ENCODE measurements around the gene CCM2. TPM values are rescaled to one million over a fixed set of nuclear protein-coding genes. Genes with fewer than 3 reads are reported as not detected.

The CCM2 gene
- total RNA-seq, 3 donors from 2014 or later, result 33.4 to 43.8 (median 35.8) TPM

DNA sequence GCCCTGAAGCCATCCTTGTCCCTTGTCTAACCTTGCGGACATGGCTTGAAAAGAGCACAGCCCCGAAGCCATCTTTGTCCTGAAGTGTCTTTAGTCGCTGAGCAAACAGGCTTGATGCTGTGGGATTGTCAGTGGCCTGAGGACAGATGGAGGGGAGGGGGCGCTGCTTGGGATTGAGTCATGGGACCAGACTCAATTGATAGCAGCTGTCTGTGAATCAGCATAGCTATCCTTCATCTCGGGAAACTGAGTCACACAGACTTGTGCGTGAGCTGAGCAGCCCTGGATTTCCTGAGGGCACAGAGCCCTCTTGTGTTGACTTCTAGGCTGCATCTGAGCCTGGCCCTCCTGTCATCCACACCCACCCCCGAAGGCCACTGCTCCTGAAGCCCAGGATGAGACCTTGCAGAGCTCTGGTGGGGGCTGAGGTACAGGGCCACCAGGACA is 35.6 kb upstream of the CCM2 start:
- Histone ChIP-seq H3K9me3 (no peaks in the 10 kb centered on the region), H3K4me3 (no peak overlapping the region), H3K4me1 (ENCODE audit: low read depth) (peaks cover 12% of the 10 kb centered on the region), H3K36me3 (ENCODE audit: low read depth) (no peaks in the 10 kb centered on the region)
- no peak for DNase-seq
- ATAC-seq, result no peak
- TF ChIP-seq, protein P1, sequence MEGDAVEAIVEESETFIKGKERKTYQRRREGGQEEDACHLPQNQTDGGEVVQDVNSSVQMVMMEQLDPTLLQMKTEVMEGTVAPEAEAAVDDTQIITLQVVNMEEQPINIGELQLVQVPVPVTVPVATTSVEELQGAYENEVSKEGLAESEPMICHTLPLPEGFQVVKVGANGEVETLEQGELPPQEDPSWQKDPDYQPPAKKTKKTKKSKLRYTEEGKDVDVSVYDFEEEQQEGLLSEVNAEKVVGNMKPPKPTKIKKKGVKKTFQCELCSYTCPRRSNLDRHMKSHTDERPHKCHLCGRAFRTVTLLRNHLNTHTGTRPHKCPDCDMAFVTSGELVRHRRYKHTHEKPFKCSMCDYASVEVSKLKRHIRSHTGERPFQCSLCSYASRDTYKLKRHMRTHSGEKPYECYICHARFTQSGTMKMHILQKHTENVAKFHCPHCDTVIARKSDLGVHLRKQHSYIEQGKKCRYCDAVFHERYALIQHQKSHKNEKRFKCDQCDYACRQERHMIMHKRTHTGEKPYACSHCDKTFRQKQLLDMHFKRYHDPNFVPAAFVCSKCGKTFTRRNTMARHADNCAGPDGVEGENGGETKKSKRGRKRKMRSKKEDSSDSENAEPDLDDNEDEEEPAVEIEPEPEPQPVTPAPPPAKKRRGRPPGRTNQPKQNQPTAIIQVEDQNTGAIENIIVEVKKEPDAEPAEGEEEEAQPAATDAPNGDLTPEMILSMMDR (IDR thresholded peaks at IDR 0.05), result no peak
- intact Hi-C loops (cut with DNase I, micrococcal nuclease), result no loop called here

DNA sequence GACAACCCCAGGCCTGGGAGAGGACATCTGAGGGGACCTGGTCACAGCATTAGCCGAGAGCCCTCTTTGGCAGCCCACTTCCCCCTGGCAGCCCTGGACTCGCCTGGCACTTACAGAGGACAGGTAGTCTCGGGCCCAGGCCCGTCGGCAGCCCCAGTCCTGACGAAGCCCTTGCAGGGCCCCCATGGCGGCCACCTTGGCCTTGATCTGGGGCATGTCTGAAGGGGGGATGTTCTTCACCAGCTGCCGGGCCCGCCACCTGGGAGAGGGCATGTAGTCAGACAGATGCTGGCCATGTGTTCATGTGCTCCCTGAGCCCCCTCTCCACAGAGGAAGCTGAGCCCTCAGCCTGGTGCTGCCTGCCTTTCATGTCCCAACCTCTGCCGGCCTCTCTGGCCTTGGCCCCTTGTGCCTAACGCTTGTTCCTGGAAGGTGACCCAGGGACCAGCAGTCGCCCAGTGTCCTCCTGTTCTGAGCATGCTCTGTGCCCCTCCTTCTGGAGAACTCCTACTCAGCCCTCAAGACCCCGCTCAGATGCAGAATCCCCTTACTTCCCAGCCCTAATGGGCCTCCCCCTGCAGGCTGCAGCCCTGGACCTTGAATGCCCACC is 35.1 kb upstream of the CCM2 start:
- Histone ChIP-seq H3K9me3 (no peaks in the 10 kb centered on the region), H3K4me1 (ENCODE audit: low read depth) (peaks cover 12% of the 10 kb centered on the region), H3K36me3 (ENCODE audit: low read depth) (no peaks in the 10 kb centered on the region), H3K4me3 (no peak overlapping the region)
- ATAC-seq (no peak), DNase-seq (no peak)
- TF ChIP-seq, protein P1 (IDR thresholded peaks at IDR 0.05), result no peak
- intact Hi-C loops (cut with DNase I, micrococcal nuclease), result no loop called here

DNA sequence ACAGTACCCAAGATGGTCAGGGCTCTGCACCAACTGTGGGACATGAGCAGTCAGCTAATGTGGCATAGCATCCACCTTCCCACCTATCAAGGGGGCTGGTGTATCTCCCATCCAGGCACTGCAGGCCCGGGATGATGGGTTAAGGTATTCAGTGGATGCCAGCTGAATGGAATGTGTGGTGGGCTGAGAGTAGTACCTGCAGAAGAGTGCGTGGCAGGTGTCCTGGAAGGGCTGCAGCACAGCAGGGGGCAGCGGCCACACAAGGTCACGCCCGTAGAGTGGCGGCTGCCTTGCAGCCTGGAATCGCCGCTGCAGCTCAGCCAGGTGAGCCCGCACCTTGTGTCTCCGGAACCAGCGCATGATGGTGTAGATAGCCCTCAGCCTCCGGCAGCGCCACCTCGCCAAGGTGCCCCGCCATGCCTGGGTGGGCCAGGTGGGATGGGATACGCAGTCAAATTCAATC is 34.5 kb upstream of the CCM2 start:
- ATAC-seq (no peak), DNase-seq (no peak)
- TF ChIP-seq, protein P1 (IDR thresholded peaks at IDR 0.05), result no peak
- Histone ChIP-seq H3K36me3 (ENCODE audit: low read depth) (no peaks in the 10 kb centered on the region), H3K4me1 (ENCODE audit: low read depth) (peaks cover 12% of the 10 kb centered on the region), H3K4me3 (no peak overlapping the region), H3K9me3 (no peaks in the 10 kb centered on the region)
- intact Hi-C loops (cut with DNase I, micrococcal nuclease), result no loop called here

GRCh38 chr7:44965937-44966730 is 33.9 kb upstream of the CCM2 start:
- intact Hi-C loops (cut with DNase I, micrococcal nuclease), result no loop called here
- ATAC-seq (no peak), DNase-seq (peak in 1 of 3 donors; percentile 1)
- no peak overlapping the region for H3K4me3 ChIP-seq
- H3K4me1 ChIP-seq (ENCODE audit: low read depth), result peaks cover 12% of the 10 kb centered on the region
- H3K9me3 ChIP-seq, result no peaks in the 10 kb centered on the region
- TF ChIP-seq, protein P1 (IDR thresholded peaks at IDR 0.05), result no peak
- H3K36me3 ChIP-seq (ENCODE audit: low read depth), result no peaks in the 10 kb centered on the region

GRCh38 chr7:44966731-44967538 is 33.1 kb upstream of the CCM2 start:
- DNase-seq, result peak in 1 of 3 donors; percentile 15
- intact Hi-C loops (cut with DNase I, micrococcal nuclease), result no loop called here
- Histone ChIP-seq H3K4me1 (ENCODE audit: low read depth) (peaks cover 12% of the 10 kb centered on the region), H3K4me3 (no peak overlapping the region), H3K36me3 (ENCODE audit: low read depth) (no peaks in the 10 kb centered on the region), H3K9me3 (no peaks in the 10 kb centered on the region)
- TF ChIP-seq, protein P1 (IDR thresholded peaks at IDR 0.05), result no peak
- no peak for ATAC-seq

Measured in mucosa of descending colon (tissue), 3 donors.